Activated CD8-positive, alpha-beta memory T cell treated with anti-CD3 and anti-CD28 coated beads, Interleukin-2, amount 50 U/mL, for 24 hours (primary cell): ENCODE measurements around the gene TACR1.
"Not testable (repeated sequence)": the region's sequence is repeated elsewhere in the genome, so short reads cannot be mapped to it uniquely, and the experiment has no call there.

Experiments used
- DNase-seq: peaks from one replicate; pipeline ENCODE4 v3.0.0-alpha.2; 2020; ENCODE audit errors: extremely low read depth

The TACR1 gene

DNA sequence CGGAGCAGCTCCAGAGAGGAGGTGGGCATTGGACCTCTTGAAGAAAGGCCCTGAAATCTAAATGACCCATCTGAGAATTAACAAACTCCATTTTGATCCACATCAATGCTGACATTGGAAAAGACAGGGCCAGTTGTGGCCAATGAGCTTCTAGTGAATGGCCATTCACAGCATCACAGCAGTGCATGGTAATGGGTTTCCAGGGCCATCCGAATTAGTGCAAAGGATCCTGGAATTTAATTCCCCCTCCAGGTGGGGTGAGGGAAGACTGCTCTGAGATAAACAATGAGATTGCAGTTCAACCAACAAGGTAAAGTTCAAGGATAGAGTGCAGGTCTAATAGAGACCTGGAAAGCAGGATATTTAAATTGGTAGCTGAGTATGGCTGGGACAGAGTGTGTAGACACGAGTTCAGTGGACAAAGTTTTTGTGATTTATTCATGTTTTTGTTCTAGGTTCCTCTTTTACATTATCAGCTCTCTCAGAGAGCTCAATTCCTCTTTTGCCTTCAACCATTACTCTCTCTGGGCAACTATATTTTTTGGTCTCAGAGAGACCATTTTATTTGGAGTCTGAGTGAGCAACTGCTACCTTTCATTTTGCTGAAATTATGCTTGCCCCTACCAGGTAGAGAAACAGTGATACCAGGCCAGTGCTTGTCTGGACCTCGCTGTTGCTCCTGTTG is 5.0 kb downstream of the TACR1 start:
- no peak for DNase-seq

DNA sequence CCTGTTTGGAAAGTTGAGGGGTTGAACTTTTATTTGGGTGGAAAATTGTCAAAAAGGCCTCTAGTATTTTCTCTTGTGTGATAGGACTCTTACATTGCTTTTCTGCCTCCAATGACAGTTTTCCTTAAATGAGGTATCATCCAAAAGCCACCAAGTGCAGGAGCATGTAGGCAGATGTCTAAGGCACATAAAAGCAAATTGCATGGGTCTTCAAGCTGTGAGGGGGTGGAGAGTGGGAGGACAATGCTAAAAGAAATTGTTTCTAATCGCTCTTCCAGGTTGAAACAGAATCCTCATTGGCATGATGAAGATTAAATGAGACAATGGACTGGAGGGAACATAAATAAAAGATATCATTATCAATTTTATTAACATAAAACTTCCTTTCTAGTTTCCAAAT is 6.8 kb downstream of the TACR1 start:
- no peak for DNase-seq

DNA sequence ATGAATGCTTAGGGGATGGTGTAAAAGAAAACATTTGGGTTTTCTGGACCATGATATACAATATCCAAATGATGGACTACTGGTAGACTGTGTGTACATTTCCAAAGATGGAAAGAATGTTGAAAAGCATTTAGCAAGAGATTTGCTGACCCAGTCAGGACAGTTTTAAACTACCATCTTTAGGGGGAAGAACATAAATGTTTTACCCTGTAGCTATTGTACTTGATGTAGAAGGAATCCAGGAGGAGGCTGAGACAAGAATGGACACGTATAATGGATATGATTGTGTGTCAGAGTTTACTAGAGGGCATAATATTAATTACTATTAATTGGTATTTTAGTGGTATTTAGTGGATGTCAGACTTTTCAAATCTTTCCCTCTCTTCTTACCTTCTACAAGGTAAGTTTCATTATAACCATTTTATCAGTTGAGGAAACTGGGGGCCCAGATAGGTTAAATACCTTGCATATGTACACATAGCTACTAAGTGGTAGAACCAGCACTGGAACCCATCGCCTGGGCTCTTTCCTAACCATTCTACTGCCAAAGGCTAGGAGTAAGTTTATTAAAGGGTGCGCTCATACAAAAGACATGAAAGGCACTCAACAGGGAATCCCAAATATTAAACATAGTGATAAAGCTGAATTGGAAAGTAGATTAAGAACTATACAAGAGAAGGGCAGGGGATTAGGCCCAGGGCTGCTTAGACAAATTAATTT is 8.9 kb downstream of the TACR1 start:
- no peak for DNase-seq

DNA sequence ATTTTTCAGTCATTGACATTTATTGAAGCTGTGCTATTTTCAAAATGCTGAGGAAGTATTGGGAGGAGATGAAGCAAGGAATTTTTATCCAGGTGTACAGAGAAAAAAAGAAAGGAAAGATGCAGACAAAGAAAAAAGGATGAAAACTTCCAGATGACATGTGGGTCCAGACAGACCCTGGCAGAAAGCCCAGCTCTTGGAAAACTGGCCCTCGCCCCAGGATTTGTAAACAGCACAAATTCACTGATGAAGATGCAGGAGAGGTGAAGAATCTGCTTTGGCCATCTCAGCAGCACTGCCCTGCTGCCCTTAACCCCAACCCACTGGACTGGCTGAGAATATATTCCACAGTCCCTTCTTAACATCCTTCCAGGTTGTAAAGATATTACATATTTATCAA is 12.5 kb downstream of the TACR1 start:
- DNase-seq = no peak

DNA sequence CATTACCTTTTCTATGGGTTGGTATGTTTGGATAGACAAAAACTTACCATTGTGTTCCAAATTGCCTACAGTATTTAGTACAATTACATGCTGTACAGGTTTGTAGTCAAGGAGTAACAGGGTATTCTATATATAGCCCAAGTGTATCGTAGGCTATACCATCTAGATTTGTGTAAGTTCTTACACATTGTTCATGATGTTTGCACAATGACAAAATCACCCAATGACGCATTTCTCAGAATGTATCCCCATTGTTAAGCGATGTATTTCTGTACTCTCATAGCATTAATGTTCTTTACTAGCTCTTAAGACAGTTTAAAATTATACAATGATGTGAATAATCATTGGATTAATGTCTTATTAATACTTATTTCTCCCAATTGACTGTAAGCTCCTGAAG is 16.7 kb downstream of the TACR1 start:
- no peak for DNase-seq

DNA sequence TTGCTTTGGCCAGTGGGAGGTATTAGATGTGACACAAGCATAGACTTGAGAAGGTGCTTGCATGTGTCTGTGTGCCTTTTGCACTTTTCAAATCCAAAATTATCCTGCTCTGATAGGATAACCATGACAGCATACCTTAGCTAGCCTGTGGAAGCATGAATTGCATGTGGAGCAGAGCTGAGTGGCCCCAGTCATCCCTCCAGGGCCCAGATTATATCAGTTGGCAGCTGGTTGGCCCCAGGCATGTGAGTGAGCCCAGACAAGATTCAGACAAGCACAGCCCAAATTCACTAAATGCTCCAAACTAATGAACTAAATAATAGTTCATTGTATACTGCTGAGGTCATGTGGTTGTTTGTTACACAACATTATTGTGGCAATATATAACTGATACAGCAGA is 18.8 kb downstream of the TACR1 start:
- DNase-seq = no peak

DNA sequence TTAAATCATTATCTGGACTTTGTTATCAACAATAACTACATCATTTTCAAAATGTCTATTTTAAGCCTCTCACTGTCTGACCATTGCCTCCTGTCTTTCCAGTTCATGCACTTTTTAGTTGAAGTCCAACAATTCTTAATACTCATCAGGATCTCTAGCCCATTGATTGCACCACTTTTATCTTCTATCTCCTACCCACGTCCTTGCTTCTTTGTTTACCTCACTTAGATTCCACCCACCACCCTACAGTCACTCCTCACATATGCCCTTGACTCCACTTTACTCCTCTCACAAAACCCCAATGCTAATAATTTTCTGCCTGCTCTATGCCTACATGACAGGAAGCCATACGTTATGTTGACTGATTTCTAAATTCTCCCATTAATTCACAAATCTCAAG is 21.9 kb downstream of the TACR1 start:
- DNase-seq = no peak

DNA sequence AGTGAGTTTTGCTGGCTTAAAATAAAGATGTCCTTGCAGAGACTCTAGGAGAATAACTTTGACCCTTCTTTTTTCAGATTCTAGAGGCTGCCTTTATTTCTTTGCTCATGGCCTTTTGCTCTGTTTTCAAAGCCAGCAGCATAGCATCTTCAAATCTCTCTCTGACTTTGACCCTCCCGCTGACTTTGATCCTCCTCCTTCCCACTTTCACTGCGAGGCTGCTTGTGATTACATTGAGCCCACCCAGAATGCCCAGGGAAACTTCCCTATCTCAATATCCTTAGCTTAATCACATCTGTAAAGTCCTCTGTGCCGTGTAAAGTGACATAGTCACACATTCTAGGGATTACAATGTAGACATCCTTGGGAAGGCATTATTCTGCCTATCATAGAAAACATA is 23.9 kb downstream of the TACR1 start:
- DNase-seq = no peak

DNA sequence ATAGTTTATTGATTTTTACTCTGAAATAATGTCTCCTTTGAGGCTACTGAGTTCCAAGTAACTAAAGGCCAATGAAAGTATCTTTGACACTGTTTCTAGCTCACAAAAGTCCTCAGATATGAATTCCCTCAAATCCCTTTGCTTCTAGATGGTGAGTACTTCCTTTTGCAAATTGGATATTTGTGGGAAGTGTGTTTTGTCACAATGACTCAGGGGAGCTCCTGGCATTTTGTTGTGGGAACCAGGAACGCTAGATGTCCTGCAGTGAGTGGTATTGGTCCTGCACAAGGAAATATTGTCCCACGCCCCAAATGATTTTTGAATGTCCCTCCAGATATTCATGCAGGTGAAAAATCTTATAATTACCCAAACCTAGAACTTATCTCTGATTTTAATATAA is 24.3 kb downstream of the TACR1 start:
- no peak for DNase-seq

DNA sequence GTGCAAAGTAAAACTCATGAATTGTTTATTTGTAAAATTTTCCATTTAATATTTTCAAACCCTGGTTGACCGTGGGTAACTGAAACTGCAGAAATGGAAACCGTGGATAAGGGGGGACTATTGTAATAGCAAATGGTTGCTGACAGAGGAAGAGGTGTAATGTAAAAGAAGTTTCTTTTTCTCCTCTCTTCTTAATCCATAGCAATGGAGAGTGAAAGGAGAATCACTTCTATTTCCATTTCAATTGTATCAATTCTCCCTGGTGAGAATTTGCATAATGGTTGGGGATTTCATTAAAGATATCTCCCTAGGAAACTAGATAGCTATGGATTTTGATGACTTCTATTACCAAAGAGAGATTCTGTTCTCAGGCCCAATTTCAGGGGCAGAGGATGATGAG is 24.8 kb downstream of the TACR1 start:
- no peak for DNase-seq

DNA sequence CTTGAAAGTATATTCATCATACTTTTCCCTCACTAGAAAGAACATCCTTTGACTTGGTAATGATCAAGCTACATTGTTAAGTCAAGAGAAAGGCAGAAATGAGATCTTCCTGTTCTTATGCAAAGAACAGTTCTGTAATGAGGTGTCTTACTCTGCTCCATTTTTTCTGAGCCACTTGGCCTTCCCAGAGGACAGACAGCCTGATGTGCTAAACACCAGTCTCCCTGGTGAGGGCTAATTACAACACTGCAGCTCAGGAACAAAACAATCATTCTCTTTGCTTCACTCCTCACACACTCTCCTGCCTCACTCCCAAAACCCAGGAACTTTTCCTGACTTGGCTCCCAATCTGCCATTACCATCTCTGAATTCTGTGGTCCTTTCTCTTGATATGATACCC is 25.6 kb downstream of the TACR1 start:
- DNase-seq = no peak

DNA sequence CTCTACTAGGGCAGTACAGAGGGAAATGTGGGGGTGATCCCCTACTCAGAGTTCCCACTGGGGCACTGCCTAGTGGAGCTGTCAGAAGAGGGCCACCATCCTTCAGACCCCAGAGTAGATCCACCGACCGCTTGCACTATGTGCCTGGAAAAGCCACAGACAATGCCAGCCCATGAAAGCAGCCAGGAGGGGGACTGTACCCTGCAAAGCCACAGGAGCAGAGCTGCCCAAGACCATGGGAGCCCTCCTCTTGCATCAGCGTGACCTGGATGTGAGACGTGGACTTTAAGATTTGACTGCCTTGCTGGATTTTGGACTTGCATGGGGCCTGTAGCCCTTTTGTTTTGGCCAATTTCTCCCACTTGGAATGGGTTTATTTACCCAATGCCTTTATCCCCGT is 27.9 kb downstream of the TACR1 start:
- not testable (repeated sequence) for DNase-seq

DNA sequence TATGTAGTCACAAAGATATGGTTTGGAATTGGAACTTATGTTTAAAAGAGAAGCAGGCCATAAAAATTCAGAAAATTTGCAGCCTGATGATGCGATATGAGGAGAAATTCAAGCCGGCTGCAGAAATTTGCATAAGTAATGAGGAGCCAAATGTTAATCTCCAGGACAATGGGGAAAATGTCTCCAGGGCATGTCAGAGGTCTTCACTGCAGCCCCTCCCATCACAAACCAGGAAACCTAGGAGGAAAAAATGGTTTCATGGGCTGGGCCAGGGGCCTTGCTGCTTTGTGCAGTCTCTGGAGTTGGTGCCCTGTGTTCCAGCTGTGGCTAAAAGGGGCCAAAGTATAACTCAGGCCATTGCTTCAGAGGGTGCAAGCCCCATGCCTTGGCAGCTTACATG is 28.4 kb downstream of the TACR1 start:
- no peak for DNase-seq

DNA sequence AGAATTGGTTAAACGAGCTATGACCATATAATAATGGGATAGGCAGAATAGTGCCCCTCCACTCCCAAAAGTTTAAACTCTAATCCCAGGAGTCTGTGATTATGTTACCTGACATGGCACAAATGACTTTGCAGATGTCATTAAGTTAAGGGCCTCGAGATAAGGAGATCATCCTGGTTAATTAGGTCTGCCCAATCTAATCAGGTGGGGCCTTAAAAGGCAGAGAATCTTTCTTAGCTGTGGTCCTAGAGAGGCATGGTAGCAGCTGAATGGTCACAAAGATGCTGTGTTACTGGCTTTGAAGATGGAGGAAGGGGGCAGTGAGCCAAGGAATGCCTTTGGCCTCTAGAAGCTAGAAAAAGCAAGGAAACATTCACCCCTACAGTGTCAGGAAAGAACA is 31.1 kb downstream of the TACR1 start:
- no peak for DNase-seq

DNA sequence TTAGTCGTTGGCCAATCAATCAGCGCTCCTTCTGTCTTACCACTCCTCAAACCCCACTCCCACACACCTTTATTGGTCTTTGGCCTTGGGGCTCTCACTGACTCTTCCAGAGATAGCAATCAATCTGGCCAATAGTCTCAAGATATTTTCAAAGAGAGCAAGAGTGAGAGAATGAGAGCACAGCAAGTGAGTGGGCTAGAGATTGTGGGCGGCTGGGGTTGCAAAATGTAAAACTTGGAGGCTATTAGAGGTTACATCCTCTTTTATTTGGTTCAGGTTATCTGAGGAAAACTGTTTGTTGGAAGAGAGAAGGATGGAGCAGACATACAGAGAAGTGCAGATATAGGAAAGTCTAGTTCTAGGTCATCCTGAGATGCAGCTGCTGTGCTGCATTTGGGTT is 32.8 kb downstream of the TACR1 start:
- DNase-seq = no peak

DNA sequence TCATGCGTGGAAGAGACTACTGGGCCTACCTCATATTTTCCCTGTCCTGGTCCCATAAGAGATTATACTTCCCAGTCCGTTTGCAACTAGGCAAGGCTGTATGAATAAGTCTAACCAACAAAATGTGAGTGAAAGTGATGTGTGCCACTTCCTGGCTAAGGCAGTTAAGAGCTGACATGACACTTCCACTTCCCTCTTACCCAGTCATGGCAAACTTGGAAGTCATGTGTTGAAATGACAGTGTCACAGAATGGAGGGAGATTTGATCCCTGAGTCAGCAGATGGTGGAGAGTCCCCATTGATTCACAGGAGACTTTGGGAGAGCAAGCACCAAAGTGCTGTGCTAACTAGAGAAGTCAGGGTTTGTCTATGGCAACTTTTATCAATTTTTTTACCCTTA is 36.4 kb downstream of the TACR1 start:
- DNase-seq = no peak

DNA sequence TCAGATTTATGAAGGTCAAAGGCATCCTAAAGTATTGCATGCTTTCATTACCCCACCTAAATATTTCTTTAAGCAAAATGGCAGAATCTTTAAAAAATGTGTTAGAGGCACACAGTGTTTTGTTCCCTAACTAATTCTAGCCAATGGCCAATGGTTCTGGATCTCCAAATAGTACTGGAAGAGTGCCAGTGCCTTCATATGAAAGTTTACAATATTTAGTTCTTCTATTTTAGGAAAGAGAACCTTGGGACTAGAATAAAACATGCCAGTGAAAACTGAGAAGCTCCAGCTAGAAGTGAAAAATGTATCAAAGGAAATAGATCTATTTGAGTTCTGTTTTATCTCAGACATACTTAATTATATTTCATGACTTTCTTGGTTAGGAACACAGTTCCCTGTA is 37.1 kb downstream of the TACR1 start:
- no peak for DNase-seq

DNA sequence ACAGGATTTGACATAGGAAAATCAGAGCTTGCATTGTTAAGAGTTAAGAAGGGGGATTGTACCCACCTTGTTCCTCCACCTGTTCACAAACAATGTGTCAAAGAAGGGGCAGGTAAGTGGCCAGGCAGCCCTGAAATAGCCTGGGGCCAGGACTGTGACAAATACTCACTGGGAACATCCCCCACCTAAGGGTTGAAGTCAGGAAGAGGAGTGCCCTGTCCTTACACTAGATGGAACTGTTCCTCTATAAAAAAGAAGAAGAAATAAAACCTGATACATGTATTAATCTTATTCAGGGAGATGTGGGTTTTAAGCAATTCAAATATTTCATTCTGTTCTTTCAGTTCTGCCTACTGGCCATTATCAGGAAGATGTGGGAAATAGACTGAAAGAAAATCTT is 41.9 kb downstream of the TACR1 start:
- no peak for DNase-seq

DNA sequence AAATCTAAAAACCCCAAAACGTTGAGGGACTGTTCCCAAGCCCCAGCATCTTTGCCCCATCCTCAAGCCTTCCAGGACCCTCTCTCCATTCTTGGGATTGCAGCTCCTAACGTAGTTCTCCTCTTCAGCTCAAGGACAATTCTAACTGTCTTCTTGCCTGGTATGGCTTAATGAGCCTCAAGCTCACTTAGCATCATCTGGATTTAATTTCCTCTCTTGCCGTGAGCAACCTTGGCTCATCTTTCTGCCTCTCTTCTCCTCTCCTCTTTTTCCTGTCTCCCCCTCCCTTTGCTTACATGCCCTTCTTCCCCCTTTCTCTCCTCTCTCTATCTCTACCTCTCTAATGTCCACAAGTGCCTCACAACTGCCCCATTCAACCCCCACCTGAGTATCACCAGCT is 44.2 kb downstream of the TACR1 start:
- no peak for DNase-seq

DNA sequence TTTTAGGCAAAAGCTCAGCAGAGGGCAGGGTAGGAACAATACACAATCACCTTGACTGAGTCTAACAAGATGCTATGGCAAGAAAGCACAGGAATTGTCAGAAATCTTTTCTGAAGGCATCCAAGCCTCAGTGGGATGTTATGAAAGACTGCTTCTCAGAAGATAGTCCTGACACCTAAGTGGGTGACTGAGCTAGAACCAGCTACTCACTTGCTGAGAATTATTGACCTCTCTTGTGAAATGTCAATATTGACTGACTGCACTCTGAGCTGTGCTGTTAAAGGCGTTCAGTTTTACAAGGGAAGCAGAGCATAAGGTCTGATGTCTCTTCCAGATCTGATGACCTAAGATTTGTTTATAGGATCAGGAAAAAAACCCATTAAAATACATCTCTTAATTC is 46.1 kb downstream of the TACR1 start:
- DNase-seq = no peak

DNA sequence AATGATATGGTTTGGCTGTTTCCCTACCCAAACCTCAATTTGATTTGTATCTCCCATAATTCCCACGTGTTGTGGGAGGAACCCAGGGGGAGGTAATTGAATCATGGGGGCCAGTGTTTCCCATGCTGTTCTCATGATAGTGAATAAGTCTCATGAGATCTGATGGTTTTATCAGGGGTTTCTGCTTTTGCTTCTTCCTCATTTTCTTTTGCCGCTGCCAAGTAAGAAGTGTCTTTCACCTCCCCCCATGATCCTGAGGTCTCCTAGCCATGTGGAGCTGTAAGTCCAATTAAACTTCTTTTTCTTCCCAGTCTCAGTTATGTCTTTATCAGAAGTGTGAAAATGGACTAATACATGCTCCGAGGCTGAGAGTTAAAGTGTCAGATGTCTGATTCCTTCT is 47.1 kb downstream of the TACR1 start:
- not testable (repeated sequence) for DNase-seq

DNA sequence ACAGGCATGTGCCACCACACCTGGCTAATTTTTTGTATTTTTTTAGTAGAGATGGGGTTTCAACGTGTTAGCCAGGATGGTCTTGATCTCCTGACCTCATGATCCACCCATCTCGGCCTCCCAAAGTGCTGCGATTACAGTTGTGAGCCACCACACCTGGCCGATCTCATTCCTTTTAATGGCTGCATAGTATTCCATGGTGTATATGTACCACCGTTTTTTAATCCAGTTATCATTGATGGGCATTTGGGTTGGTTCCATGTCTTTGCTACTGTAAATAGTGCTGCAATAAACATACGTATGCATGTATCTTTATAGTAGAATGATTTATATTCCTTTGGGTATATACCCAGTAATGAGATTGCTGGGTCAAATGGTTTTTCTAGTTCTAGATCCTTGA is 51.4 kb downstream of the TACR1 start:
- DNase-seq = not testable (repeated sequence)

DNA sequence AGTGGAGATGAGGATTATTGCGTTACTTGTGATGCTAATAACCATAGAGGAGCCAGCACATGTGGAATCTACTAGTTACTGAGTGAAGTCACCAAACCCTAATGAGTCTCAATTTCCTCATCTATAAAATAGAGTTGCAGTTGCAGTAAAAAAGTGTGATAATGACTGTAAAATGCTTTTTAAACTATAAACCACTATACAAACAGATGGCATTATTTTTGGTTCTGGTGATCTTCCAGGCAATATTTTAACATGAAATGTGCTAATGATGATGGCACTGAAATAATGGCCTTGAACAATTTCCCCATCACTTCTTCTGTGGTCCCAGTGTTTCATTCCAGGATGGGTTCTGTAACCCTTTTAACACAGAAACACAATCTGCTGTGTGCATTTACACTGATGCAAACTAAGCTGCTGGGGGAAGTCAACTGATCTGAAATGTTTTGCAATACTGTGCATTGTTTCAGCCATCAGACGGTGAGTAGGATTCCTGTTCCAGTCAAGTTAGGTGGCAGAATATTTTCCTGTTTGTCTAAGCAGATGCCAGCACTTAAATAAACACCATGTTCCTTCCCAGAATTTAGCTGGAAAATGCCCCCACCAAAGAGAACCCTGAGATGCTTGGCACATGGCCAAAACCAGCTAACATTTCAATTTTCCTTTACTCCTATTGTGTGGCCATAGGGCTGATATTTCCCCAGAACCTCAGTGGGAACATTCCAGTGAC is 52.6 kb downstream of the TACR1 start:
- DNase-seq = no peak
